ENCODE data around the gene KCNC1. TPM values are rescaled to one million over a fixed set of nuclear protein-coding genes. Genes with fewer than 3 reads are reported as not detected.

KCNC1 gene
- polyA plus RNA-seq, 1 of the 3 experiments (the other 2 are of a cell fraction), result 0.18 TPM

- Histone ChIP-seq H3K79me2 (ENCODE audit: insufficient read depth) (no peaks in the 10 kb centered on the region), H3K4me1 (ENCODE audit: control insufficient read depth in 1 of 2, insufficient read depth in 2 of 2, low read depth in 1 of 2, low read length in 1 of 2) (no peaks in the 10 kb centered on the region; a peak in 1 of 4 replicates), H4K20me1 (ENCODE audit: insufficient read depth) (no peaks in the 10 kb centered on the region), H3K4me3 (ENCODE audit: low read depth in 2 of 2, low read length in 1 of 2) (no peak overlapping the region), H3K4me2 (no peak overlapping the region), H3K27me3 (ENCODE audit: insufficient read depth) (no peaks in the 10 kb centered on the region), H2AFZ (ENCODE audit: low read depth) (no peak overlapping the region), H3K36me3 (replicated peaks in 1 of 2; ENCODE audit: control insufficient read depth in 1 of 2, insufficient read depth in 2 of 2, low read length in 1 of 2) (no peaks in the 10 kb centered on the region), H3F3A (replicated peaks; ENCODE audit: insufficient read depth) (no peaks in the 10 kb centered on the region), H3K9ac (no peak overlapping the region), H3K9me2 (no peaks in the 10 kb centered on the region), H3K27ac (ENCODE audit: low read depth in 2 of 2, low read length in 1 of 2) (no peak overlapping the region), H3K9me3 (no peaks in the 10 kb centered on the region)
- ChIA-PET CTCF (no interaction called here), POLR2A (no interaction called here)
- DNase-seq, result no peak
- 96% methylated on average over 4 of the region's 4 CpGs for WGBS (ENCODE audit: low lambda C conversion rate)
- TF ChIP-seq FOSL2 (IDR thresholded peaks at IDR 0.05; ENCODE audit: borderline replicate concordance, low read depth), result no peak
- no peak for TF ChIP-seq MXI1 (IDR thresholded peaks at IDR 0.05; ENCODE audit: low read depth, low read length)
- TF ChIP-seq EP300 (IDR thresholded peaks at IDR 0.05; ENCODE audit: borderline replicate concordance in 1 of 2, low read depth in 1 of 2, low read length in 1 of 2), result no peak
- TF ChIP-seq ZBTB33 (IDR thresholded peaks at IDR 0.05; ENCODE audit: borderline replicate concordance, low read depth), result no peak
- no peak for TF ChIP-seq RFX5 (IDR thresholded peaks at IDR 0.05; ENCODE audit: low read length)
- TF ChIP-seq, protein P1, sequence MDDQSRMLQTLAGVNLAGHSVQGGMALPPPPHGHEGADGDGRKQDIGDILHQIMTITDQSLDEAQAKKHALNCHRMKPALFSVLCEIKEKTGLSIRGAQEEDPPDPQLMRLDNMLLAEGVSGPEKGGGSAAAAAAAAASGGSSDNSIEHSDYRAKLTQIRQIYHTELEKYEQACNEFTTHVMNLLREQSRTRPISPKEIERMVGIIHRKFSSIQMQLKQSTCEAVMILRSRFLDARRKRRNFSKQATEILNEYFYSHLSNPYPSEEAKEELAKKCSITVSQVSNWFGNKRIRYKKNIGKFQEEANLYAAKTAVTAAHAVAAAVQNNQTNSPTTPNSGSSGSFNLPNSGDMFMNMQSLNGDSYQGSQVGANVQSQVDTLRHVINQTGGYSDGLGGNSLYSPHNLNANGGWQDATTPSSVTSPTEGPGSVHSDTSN (IDR thresholded peaks at IDR 0.05), result no peak
- no peak for TF ChIP-seq NRF1 (IDR thresholded peaks at IDR 0.05; ENCODE audit: low read depth, low read length)
- no peak for TF ChIP-seq SMC3 (IDR thresholded peaks at IDR 0.05; ENCODE audit: low read depth, low read length)
- TF ChIP-seq ELF1 (IDR thresholded peaks at IDR 0.05), result no peak
- TF ChIP-seq, protein P2, sequence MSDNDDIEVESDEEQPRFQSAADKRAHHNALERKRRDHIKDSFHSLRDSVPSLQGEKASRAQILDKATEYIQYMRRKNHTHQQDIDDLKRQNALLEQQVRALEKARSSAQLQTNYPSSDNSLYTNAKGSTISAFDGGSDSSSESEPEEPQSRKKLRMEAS (IDR thresholded peaks at IDR 0.05; ENCODE audit: low read depth), result no peak
- no peak for TF ChIP-seq MEF2A (IDR thresholded peaks at IDR 0.05; ENCODE audit: borderline replicate concordance, low read depth)
- no peak for TF ChIP-seq RAD21 (IDR thresholded peaks at IDR 0.05; ENCODE audit: low read length)
- TF ChIP-seq TEAD4 (IDR thresholded peaks at IDR 0.05; ENCODE audit: borderline replicate concordance, insufficient read depth), result no peak
- TF ChIP-seq, protein P3, sequence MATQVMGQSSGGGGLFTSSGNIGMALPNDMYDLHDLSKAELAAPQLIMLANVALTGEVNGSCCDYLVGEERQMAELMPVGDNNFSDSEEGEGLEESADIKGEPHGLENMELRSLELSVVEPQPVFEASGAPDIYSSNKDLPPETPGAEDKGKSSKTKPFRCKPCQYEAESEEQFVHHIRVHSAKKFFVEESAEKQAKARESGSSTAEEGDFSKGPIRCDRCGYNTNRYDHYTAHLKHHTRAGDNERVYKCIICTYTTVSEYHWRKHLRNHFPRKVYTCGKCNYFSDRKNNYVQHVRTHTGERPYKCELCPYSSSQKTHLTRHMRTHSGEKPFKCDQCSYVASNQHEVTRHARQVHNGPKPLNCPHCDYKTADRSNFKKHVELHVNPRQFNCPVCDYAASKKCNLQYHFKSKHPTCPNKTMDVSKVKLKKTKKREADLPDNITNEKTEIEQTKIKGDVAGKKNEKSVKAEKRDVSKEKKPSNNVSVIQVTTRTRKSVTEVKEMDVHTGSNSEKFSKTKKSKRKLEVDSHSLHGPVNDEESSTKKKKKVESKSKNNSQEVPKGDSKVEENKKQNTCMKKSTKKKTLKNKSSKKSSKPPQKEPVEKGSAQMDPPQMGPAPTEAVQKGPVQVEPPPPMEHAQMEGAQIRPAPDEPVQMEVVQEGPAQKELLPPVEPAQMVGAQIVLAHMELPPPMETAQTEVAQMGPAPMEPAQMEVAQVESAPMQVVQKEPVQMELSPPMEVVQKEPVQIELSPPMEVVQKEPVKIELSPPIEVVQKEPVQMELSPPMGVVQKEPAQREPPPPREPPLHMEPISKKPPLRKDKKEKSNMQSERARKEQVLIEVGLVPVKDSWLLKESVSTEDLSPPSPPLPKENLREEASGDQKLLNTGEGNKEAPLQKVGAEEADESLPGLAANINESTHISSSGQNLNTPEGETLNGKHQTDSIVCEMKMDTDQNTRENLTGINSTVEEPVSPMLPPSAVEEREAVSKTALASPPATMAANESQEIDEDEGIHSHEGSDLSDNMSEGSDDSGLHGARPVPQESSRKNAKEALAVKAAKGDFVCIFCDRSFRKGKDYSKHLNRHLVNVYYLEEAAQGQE (IDR thresholded peaks at IDR 0.05; ENCODE audit: low read depth, low read length), result no peak
- no peak for TF ChIP-seq USF1 (IDR thresholded peaks at IDR 0.05; ENCODE audit: borderline replicate concordance, low read depth)
- TF ChIP-seq NFIC (IDR thresholded peaks at IDR 0.05; ENCODE audit: borderline replicate concordance), result no peak
- TF ChIP-seq, protein P4, sequence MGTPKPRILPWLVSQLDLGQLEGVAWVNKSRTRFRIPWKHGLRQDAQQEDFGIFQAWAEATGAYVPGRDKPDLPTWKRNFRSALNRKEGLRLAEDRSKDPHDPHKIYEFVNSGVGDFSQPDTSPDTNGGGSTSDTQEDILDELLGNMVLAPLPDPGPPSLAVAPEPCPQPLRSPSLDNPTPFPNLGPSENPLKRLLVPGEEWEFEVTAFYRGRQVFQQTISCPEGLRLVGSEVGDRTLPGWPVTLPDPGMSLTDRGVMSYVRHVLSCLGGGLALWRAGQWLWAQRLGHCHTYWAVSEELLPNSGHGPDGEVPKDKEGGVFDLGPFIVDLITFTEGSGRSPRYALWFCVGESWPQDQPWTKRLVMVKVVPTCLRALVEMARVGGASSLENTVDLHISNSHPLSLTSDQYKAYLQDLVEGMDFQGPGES (IDR thresholded peaks at IDR 0.05; ENCODE audit: low read depth, low read length), result no peak
Observed at GRCh38 chr11:17801166-17801565, 66.6 kb downstream of the KCNC1 start.

Measured in SK-N-SH (cell line).